ENCODE results near the gene ERC2.

The ERC2 gene

DNA sequence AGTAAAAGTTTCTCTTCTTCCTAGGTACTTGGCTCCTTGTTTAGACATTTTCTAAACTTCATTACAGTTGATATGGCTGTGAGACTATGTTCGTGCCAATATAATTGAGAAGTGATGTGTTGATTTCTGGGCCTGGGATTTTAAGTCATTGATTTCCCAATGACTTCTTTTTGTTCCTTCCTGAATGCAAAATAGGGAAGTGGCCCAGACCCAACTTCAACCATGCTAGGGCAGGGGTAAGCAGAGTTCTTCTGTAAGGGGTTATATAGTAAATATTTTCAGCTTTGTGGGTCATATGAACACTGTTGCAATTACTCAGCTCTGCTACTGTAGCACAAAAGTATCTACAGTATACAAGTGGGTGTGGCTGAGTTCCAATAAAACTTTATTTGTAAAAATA is 661.1 kb downstream of the ERC2 start:
- Mint-ChIP-seq H3K27me3 (peaks cover 1% of the 10 kb centered on the region), H3K4me3 (no peak overlapping the region), H3K36me3 (no peaks in the 10 kb centered on the region), H3K4me1 (ENCODE audit: low read depth) (no peaks in the 10 kb centered on the region), H3K9me3 (ENCODE audit: low read depth) (no peaks in the 10 kb centered on the region), H3K27ac (no peak overlapping the region)

GRCh38 chr3:55805169-55805568 is 663.1 kb downstream of the ERC2 start:
- H3K36me3 Mint-ChIP-seq = no peaks in the 10 kb centered on the region
- no peak overlapping the region for H3K4me3 Mint-ChIP-seq
- H3K9me3 Mint-ChIP-seq (ENCODE audit: low read depth) = no peaks in the 10 kb centered on the region

DNA sequence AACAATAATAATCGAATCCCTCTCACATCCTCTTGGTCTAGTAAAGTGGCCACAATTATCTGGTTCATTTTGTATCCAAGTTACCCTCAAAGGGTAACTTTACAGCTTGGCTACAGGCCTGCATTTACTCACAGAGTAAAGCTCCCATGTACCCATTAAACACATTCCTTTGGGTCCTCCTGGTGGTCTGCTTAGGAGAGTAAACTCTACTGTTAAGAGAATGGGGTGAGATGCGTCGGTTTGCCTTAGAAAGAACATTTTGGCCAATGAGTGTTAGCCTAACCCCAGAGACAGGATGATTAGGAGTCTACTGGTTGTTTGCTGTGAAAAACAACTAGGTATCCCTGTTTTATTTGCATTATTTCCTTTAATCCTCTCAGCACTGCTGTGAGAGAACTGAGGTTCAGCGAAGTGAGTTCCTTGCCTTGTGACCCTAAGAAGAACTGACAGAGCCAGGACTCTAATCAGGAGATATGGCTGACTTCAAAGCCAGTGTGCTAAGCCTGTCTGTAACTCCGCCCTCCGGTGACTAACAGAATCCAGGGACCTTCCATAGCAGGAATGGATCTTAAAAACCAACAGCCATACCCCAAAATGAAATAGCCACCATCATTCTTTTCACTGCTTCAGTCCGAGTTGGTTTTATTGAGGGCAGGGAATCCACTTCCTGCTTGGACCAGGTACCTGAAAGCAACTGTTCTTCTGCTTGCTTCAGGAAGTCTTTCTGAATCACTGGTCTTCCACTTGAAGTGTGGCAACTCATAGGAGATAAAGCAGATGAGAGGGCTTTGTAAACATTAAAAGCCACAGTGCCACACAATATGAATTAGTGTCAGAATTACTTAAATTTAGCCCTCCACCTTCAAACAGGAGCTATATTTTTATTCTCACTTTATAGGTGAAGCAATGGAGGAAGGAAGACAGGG is 663.8 kb downstream of the ERC2 start:
- no peaks in the 10 kb centered on the region for H3K36me3 Mint-ChIP-seq
- peaks cover 1% of the 10 kb centered on the region for H3K27me3 Mint-ChIP-seq
- H3K27ac Mint-ChIP-seq = no peak overlapping the region
- H3K4me1 Mint-ChIP-seq (ENCODE audit: low read depth) = no peaks in the 10 kb centered on the region
- H3K9me3 Mint-ChIP-seq (ENCODE audit: low read depth) = no peaks in the 10 kb centered on the region
- no peak overlapping the region for H3K4me3 Mint-ChIP-seq

More at GRCh38 chr3:55805169-55805568, 663.1 kb downstream of the ERC2 start:
- H3K4me1 Mint-ChIP-seq (ENCODE audit: low read depth) = no peaks in the 10 kb centered on the region
- peaks cover 1% of the 10 kb centered on the region for H3K27me3 Mint-ChIP-seq
- no peak overlapping the region for H3K27ac Mint-ChIP-seq

- peaks cover 1% of the 10 kb centered on the region for H3K27me3 Mint-ChIP-seq
- H3K4me3 Mint-ChIP-seq = no peak overlapping the region
- H3K27ac Mint-ChIP-seq = no peak overlapping the region
- peaks cover 3% of the 10 kb centered on the region for H3K9me3 Mint-ChIP-seq (ENCODE audit: low read depth)
- no peaks in the 10 kb centered on the region for H3K4me1 Mint-ChIP-seq (ENCODE audit: low read depth)
- no peaks in the 10 kb centered on the region for H3K36me3 Mint-ChIP-seq
Measured at GRCh38 chr3:55802816-55803215, 665.5 kb downstream of the ERC2 start.

DNA sequence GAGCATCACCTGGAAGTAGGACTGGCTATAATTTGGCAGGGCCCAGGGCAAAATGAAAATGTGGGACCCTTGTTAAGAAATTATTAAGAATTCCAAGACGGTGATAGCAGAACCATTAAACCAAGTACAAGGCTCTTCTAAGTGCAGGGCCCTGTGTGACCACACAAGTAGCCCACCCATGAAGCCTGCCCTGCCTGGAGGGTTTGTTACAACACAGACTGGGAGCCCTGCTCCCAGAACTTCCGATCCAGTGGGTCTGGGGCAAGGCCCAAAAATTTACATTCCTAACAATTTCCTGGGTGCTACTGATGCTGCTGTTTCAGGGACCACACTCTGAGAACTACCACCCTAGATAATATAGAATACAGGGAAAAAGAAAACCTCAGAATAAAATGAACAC is 666.6 kb downstream of the ERC2 start:
- no peaks in the 10 kb centered on the region for H3K4me1 Mint-ChIP-seq (ENCODE audit: low read depth)

GRCh38 chr3:55801068-55801467 is 667.2 kb downstream of the ERC2 start:
- peaks cover 1% of the 10 kb centered on the region for H3K27me3 Mint-ChIP-seq
- H3K4me3 Mint-ChIP-seq = no peak overlapping the region
- H3K27ac Mint-ChIP-seq = no peak overlapping the region
- no peaks in the 10 kb centered on the region for H3K36me3 Mint-ChIP-seq
- no peaks in the 10 kb centered on the region for H3K4me1 Mint-ChIP-seq (ENCODE audit: low read depth)
- H3K9me3 Mint-ChIP-seq (ENCODE audit: low read depth) = peaks cover 4% of the 10 kb centered on the region

More for the DNA sequence above, 666.6 kb downstream of the ERC2 start:
- H3K4me3 Mint-ChIP-seq = no peak overlapping the region
- peaks cover 1% of the 10 kb centered on the region for H3K27me3 Mint-ChIP-seq
- H3K9me3 Mint-ChIP-seq (ENCODE audit: low read depth) = peaks cover 4% of the 10 kb centered on the region
- no peak overlapping the region for H3K27ac Mint-ChIP-seq
- H3K36me3 Mint-ChIP-seq = no peaks in the 10 kb centered on the region

GRCh38 chr3:55797775-55798174 is 670.5 kb downstream of the ERC2 start:
- Mint-ChIP-seq H3K27ac (no peak overlapping the region), H3K9me3 (ENCODE audit: low read depth) (peaks cover 4% of the 10 kb centered on the region), H3K27me3 (no peaks in the 10 kb centered on the region), H3K4me3 (no peak overlapping the region), H3K36me3 (no peaks in the 10 kb centered on the region), H3K4me1 (ENCODE audit: low read depth) (no peaks in the 10 kb centered on the region)

GRCh38 chr3:55797084-55797483 is 671.2 kb downstream of the ERC2 start:
- Mint-ChIP-seq H3K4me1 (ENCODE audit: low read depth) (no peaks in the 10 kb centered on the region), H3K27ac (no peak overlapping the region), H3K4me3 (no peak overlapping the region), H3K36me3 (no peaks in the 10 kb centered on the region), H3K9me3 (ENCODE audit: low read depth) (peaks cover 4% of the 10 kb centered on the region), H3K27me3 (no peaks in the 10 kb centered on the region)

GRCh38 chr3:55796533-55796932 is 671.7 kb downstream of the ERC2 start:
- H3K27me3 Mint-ChIP-seq = no peaks in the 10 kb centered on the region
- no peaks in the 10 kb centered on the region for H3K4me1 Mint-ChIP-seq (ENCODE audit: low read depth)
- no peak overlapping the region for H3K4me3 Mint-ChIP-seq
- no peaks in the 10 kb centered on the region for H3K36me3 Mint-ChIP-seq
- H3K9me3 Mint-ChIP-seq (ENCODE audit: low read depth) = peaks cover 4% of the 10 kb centered on the region
- no peak overlapping the region for H3K27ac Mint-ChIP-seq

DNA sequence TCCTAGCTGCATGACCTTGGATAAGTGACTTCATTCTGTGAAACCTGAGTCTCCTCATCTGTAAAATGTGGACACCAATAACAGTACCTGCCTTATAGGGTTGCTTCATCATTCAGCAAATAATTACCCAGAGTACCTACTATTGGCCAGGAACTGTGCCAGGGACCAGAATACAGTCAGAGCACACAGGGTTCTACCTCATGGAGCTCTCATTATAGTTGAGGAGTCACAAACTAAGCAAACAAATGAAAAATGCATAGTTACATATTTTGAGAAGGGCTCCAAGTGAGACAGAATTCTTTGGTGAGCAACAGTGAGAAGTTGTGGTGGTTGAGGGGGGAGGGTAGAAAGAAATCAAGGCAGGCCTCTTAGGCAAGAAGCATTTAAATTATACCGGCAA is 672.5 kb downstream of the ERC2 start:
- Mint-ChIP-seq H3K4me3 (no peak overlapping the region), H3K9me3 (ENCODE audit: low read depth) (peaks cover 4% of the 10 kb centered on the region), H3K27me3 (no peaks in the 10 kb centered on the region), H3K36me3 (no peaks in the 10 kb centered on the region), H3K27ac (no peak overlapping the region), H3K4me1 (ENCODE audit: low read depth) (no peaks in the 10 kb centered on the region)

GRCh38 chr3:55795296-55795695 is 673.0 kb downstream of the ERC2 start:
- Mint-ChIP-seq H3K27me3 (no peaks in the 10 kb centered on the region), H3K4me1 (ENCODE audit: low read depth) (no peaks in the 10 kb centered on the region), H3K9me3 (ENCODE audit: low read depth) (peaks cover 4% of the 10 kb centered on the region), H3K27ac (no peak overlapping the region), H3K36me3 (no peaks in the 10 kb centered on the region), H3K4me3 (no peak overlapping the region)

DNA sequence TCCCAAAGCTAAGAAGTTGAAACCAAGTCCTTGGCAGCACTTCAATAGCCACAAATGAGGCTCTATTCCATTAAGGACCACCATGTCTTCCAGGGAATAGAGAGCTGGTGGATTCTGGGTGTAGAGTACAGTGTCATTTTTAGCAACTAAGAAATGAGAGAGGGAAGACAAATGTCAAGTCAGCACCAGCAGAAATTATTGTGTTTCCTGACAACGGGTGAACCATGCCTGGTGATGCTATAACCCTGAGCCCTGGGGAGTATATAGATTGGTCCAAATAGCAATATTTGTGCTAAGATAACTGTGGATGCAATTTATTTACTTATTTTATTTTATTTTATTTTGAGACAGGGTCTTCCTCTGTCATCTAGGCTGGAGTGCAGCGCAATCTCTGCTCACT is 675.5 kb downstream of the ERC2 start:
- Mint-ChIP-seq H3K4me1 (ENCODE audit: low read depth) (no peaks in the 10 kb centered on the region), H3K4me3 (no peak overlapping the region), H3K27ac (no peak overlapping the region), H3K9me3 (ENCODE audit: low read depth) (peaks cover under 1% of the 10 kb centered on the region), H3K27me3 (no peaks in the 10 kb centered on the region), H3K36me3 (no peaks in the 10 kb centered on the region)

- Mint-ChIP-seq H3K27me3 (no peaks in the 10 kb centered on the region), H3K9me3 (ENCODE audit: low read depth) (no peaks in the 10 kb centered on the region), H3K27ac (no peak overlapping the region), H3K4me1 (ENCODE audit: low read depth) (no peaks in the 10 kb centered on the region), H3K4me3 (no peak overlapping the region), H3K36me3 (no peaks in the 10 kb centered on the region)
Measured at GRCh38 chr3:55792009-55792408, 676.3 kb downstream of the ERC2 start.

DNA sequence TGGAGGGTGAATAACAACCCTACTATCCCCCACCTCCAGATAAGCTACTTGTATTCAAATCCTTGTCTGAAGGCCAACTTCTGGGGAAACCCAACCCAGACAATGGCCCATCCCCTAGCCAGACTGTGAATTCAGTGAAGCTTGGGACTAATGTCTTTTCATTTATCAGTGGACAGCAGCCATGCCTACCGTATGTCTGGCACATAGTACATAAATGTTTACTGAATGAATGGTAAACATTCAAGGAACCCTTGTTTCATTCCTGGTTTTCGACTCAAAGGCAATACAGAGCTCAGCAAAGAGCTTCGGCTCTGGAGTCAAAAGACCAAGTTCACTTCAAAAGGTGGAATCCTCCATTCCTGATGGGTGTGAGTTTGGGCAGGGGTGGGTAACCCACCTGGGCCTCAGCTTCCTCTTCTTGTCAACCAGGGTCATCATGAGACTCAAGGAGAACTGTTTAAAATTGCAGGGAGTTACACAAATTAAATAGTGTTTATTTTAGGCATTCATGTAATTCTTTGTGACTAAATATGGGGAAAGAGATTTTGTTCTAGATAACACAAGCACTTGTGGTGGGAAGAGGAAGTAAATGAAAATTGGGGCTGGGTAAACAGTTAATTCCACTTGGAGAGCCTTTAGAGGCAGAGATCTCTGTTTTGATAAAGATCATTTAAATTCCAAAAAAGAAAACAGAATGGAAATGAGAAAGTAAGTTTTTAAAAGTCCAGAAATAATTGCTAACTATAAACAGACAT is 677.5 kb downstream of the ERC2 start:
- Mint-ChIP-seq H3K4me3 (no peak overlapping the region), H3K27ac (no peak overlapping the region), H3K4me1 (ENCODE audit: low read depth) (no peaks in the 10 kb centered on the region), H3K9me3 (ENCODE audit: low read depth) (no peaks in the 10 kb centered on the region), H3K27me3 (no peaks in the 10 kb centered on the region), H3K36me3 (no peaks in the 10 kb centered on the region)

GRCh38 chr3:55789516-55789915 is 678.8 kb downstream of the ERC2 start:
- Mint-ChIP-seq H3K27me3 (no peaks in the 10 kb centered on the region), H3K27ac (no peak overlapping the region), H3K36me3 (no peaks in the 10 kb centered on the region), H3K4me3 (no peak overlapping the region), H3K9me3 (ENCODE audit: low read depth) (no peaks in the 10 kb centered on the region), H3K4me1 (ENCODE audit: low read depth) (no peaks in the 10 kb centered on the region)

Measured in activated naive CD8-positive, alpha-beta T cell (primary cell).